Left ventricle myocardium inferior (tissue), 1 donor: ENCODE data around the gene NOS1AP. TPM values are rescaled to one million over a fixed set of nuclear protein-coding genes. Genes with fewer than 3 reads are reported as not detected.
A peak's percentile ranks its signal among the peaks of the same experiment; 100 is the strongest.

ENCODE experiments used
- DNase-seq: peaks from one replicate; pipeline ENCODE4 v3.0.0-alpha.2; 2020
- H3K27ac ChIP-seq: fragments of 200-600 bp; replicated peaks from 2 replicates; pipeline ENCODE4 v1.8.0; 2021
- H3K27me3 ChIP-seq: fragments of 200-600 bp; 2 replicates; pipeline ENCODE4 v1.8.0; 2021; ENCODE audit warnings: low read depth
- H3K36me3 ChIP-seq: fragments of 200-600 bp; 2 replicates; pipeline ENCODE4 v1.8.0; 2021
- H3K4me1 ChIP-seq: fragments of 200-600 bp; 2 replicates; pipeline ENCODE4 v1.8.0; 2021
- H3K4me3 ChIP-seq: fragments of 200-600 bp; 2 replicates; pipeline ENCODE4 v1.8.0; 2021; ENCODE audit warnings: mild to moderate bottlenecking, moderate library complexity
- H3K9me3 ChIP-seq: fragments of 200-600 bp; replicated peaks from 2 replicates; pipeline ENCODE4 v1.8.0; 2021
- intact Hi-C: fragments of 100-400 bp; cut with micrococcal nuclease; formaldehyde crosslinking; loops from one replicate; pipeline ENCODE4 v1.11.0; 2022
- total RNA-seq: library from RNA; stranded (reverse); fragmentation: NEBNext Ultra II Directional; extraction: Animal tissue kit (Norgen Biotek cat#: 25700); gene quantifications from one replicate; pipeline ENCODE4 v1.2.1, GENCODE V29; 2021
- TF ChIP-seq, protein P1 (sequence below): fragments of 200-600 bp; IDR thresholded peaks from 2 replicates; pipeline ENCODE4 v1.8.0; 2021; ENCODE audit warnings: antibody characterized with exemption, mild to moderate bottlenecking, borderline replicate concordance
- donor health status: DM: no; HTN: yes; CAD: no; lungs with severe emphysema.

The NOS1AP gene
- total RNA-seq, 1 donor from 2014 or later, result 6.2 TPM

DNA sequence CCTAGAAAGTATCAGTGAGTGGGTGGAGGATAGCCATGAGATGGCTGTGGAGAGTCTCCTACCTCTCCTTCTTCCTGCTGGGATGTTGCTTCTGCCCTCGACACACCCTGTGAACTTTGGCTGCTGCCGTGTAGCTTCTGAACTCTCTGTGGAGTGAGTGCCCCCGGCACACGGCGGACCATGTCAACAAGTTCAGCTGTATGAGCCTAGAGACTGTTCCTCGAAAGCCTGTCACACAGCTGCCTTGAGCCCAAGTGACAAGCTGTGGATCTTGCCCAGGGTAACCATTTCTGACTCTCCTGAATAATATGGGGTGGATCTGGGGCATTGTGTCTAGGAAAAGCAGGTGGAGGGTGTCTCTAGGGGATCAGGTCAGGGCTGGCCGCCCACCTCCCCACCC is 143.2 kb downstream of the NOS1AP start:
- Histone ChIP-seq H3K27ac (peak overlapping the region; percentile 66), H3K4me3 (peak overlapping the region; percentile 6), H3K4me1 (peaks cover 38% of the 10 kb centered on the region), H3K9me3 (no peaks in the 10 kb centered on the region), H3K27me3 (no peaks in the 10 kb centered on the region), H3K36me3 (no peaks in the 10 kb centered on the region)
- peak; percentile 35 for DNase-seq
- intact Hi-C loops, result no loop called here
- TF ChIP-seq, protein P1, sequence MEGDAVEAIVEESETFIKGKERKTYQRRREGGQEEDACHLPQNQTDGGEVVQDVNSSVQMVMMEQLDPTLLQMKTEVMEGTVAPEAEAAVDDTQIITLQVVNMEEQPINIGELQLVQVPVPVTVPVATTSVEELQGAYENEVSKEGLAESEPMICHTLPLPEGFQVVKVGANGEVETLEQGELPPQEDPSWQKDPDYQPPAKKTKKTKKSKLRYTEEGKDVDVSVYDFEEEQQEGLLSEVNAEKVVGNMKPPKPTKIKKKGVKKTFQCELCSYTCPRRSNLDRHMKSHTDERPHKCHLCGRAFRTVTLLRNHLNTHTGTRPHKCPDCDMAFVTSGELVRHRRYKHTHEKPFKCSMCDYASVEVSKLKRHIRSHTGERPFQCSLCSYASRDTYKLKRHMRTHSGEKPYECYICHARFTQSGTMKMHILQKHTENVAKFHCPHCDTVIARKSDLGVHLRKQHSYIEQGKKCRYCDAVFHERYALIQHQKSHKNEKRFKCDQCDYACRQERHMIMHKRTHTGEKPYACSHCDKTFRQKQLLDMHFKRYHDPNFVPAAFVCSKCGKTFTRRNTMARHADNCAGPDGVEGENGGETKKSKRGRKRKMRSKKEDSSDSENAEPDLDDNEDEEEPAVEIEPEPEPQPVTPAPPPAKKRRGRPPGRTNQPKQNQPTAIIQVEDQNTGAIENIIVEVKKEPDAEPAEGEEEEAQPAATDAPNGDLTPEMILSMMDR, result no peak

DNA sequence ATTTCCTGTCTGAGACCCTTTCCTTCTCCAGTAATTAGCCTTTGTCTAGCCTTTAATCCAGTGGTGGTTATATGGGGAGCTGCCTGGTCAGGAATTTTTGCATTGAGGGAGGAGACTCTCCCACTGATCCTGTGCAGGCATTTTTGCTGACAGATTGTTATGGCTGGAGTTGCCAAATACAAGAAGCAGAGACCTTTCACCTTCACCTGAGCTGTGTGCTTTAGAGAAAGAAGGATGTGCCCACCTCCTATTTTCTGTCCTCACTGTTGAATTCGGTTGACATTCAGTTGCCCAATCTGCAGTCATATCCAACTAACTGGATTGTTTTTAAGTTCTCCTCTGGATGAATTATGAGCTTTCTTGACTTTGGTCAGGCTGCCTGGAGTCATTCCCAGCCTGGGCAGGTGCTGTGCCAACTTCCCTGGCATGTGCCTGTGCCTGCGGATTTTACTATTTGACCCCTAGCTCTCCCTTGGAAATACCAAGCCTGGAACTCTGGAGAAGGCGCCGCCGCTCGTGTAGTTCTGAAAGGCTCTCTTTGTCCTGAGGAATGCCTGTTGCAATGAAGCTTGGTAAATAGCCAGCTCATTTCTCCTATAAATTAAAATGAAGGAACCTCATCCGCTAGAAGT is 143.9 kb downstream of the NOS1AP start:
- peak overlapping the region; percentile 6 for H3K4me3 ChIP-seq
- TF ChIP-seq, protein P1, result no peak
- H3K9me3 ChIP-seq, result no peaks in the 10 kb centered on the region
- H3K27me3 ChIP-seq, result no peaks in the 10 kb centered on the region
- intact Hi-C loops, result no loop called here
- DNase-seq, result peak; percentile 42
- H3K36me3 ChIP-seq, result no peaks in the 10 kb centered on the region
- H3K27ac ChIP-seq, result peak overlapping the region; percentile 66
- H3K4me1 ChIP-seq, result peaks cover 38% of the 10 kb centered on the region

DNA sequence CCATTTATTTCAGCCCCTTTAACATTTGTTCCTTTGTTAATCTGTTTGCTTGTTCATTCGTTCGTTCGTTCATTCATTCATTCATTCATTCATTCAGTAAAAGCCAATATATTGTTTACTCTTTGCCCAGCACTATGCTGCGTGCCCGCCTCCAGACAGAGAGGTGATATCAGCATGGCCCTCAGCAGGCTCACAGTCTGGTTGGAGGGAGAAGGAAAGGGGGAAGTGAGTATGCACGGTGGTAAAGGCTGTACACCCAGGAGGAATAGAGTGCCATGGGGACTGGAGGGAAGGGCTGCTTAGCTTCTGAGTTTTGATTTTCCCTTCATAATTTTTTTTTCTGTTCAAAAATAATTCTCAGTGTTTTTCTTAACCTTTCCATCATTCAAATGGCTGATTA is 144.7 kb downstream of the NOS1AP start:
- Histone ChIP-seq H3K27ac (peak overlapping the region; percentile 66), H3K36me3 (no peaks in the 10 kb centered on the region), H3K27me3 (no peaks in the 10 kb centered on the region), H3K4me3 (no peak overlapping the region), H3K4me1 (peaks cover 43% of the 10 kb centered on the region), H3K9me3 (no peaks in the 10 kb centered on the region)
- intact Hi-C loops, result no loop called here
- TF ChIP-seq, protein P1, result no peak
- no peak for DNase-seq

DNA sequence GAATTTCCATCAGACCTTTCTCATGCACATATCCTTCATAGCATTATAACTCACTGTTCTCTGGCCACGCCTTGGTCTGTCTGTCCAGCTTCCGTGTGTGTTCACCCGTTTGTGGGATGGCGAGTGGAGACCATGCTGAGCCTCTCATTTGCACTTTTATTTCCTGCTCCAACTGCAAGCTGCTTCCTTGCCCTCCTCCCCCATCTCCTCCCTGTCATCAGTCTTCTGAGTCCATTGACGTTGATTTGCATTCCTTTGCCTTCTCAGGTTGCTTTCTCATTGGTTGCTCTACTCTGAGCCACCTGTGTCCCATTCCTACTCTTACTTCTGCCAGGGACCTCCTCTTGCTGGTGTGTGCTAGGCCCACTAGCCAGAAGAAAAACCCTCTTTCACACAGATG is 146.4 kb downstream of the NOS1AP start:
- no peak for DNase-seq
- Histone ChIP-seq H3K9me3 (no peaks in the 10 kb centered on the region), H3K4me3 (no peak overlapping the region), H3K4me1 (peaks cover 50% of the 10 kb centered on the region), H3K27me3 (no peaks in the 10 kb centered on the region), H3K36me3 (no peaks in the 10 kb centered on the region), H3K27ac (no peak overlapping the region)
- TF ChIP-seq, protein P1, result no peak
- intact Hi-C loops, result no loop called here

DNA sequence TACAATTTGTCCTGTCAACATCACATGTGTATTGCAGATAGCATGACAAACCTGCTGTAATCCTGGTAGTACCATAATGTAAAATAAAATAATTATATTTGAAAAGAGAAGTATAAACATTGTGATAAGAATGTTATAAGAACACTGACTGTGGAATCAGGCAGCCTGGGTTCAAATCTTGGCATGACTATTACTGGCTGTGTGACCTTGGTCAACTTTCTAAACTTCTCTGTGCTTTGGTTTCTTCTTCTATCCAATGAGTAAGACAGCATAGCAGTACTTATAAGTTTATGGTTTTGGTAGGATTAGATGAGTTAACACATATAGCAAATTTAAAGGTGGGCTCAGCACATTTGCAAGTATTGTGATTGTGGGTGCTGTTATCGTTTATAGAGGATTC is 147.1 kb downstream of the NOS1AP start:
- Histone ChIP-seq H3K4me3 (no peak overlapping the region), H3K27ac (no peak overlapping the region), H3K27me3 (no peaks in the 10 kb centered on the region), H3K4me1 (peaks cover 52% of the 10 kb centered on the region), H3K9me3 (no peaks in the 10 kb centered on the region), H3K36me3 (no peaks in the 10 kb centered on the region)
- intact Hi-C loops, result no loop called here
- no peak for DNase-seq
- TF ChIP-seq, protein P1, result no peak
